ENCODE data around the gene CPSF4L.
A peak's percentile ranks its signal among the peaks of the same experiment; 100 is the strongest.

CPSF4L gene

DNA sequence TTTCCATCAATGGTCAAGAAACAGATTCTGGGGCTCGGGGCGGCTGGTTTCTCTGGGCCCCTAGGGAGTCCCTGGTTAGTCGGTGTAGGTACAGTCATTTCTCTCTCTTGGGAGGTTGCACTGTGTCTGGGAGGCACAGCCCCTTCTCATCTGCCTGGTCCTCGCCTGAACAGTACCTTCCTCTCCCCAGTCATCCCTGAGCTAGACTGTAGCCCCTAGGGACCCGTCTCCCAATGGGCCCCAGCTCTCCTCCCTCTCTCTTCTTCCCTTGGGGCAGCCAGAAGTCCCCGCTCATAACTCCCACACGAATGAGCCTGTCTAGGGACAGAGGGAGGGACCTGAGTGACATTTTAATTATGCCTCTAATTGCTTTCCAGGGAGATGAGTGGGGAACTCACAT is 20.2 kb upstream of the CPSF4L start:
- no peak for DNase-seq (ENCODE audit: low spot score)
- no peak for TF ChIP-seq CTCF (conservative IDR thresholded peaks at IDR 0.05; ENCODE audit: low read depth)
- ChIA-PET POLR2A (ENCODE audit: low non-redundant PET) (no interaction called here), CTCF (interaction anchor here (0.6 to 1.1 kb wide), 2 partner anchors 15 to 24 kb away, joined by 4 read pairs; no protein-coding TSS in a partner anchor)
- H3K27ac ChIP-seq, result peak overlapping the region; percentile 39

DNA sequence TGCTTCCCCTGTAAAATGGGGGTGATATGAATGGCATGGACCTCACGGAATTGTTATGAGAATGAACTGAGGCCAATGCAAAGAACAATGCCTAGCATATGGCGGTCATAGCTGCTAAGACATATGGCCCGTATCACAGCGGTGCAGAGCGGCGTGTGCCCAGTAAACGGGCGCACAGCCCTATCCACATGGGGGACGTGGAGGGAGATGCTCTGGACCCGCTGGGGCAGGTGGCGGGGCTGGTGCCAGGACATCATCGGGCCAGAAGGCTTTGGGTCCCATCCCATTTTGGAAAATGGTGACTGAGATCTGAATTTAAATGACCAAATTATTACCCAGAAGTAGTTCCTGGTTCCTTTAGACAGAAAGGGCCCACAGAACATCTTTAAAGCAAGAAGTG is 18.5 kb upstream of the CPSF4L start:
- TF ChIP-seq CTCF (conservative IDR thresholded peaks at IDR 0.05; ENCODE audit: low read depth), result no peak
- POLR2A ChIA-PET (ENCODE audit: low non-redundant PET), result interaction anchor here (0.5 kb wide), 1 partner anchor 27 kb away, joined by 3 read pairs; no protein-coding TSS in a partner anchor
- peak overlapping the region; percentile 68 for H3K27ac ChIP-seq
- CTCF ChIA-PET, result no interaction called here
- no peak for DNase-seq (ENCODE audit: low spot score)

DNA sequence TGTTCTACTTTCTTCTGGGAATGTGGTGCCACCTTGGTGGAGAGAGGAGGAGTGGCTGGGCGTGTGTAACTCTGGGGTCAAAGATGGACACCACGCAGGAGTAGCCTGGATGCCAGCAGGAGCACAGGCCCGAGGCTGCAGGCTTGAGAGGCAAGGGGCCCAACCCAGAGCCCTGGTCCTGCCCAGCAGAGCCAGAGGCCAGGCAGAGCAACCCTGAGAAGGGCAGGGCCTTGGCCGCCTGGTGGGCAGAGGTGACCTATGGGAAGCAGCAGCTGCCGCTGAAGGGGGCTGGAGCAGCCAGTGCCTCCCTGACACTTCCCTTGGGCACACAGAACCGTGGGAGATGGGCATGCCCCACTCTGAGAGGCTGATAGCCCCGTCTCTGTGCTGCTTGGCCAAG is 18.0 kb upstream of the CPSF4L start:
- CTCF ChIA-PET, result no interaction called here

GRCh38 chr17:73278465-73279453 is 17.1 kb upstream of the CPSF4L start:
- DNase-seq (ENCODE audit: low spot score), result no peak
- TF ChIP-seq CTCF (conservative IDR thresholded peaks at IDR 0.05; ENCODE audit: low read depth), result no peak
- POLR2A ChIA-PET (ENCODE audit: low non-redundant PET), result no interaction called here
- peak overlapping the region; percentile 68 for H3K27ac ChIP-seq
- CTCF ChIA-PET, result interaction anchor here (0.9 to 1.3 kb wide), 2 partner anchors 23 to 33 kb away, joined by 3 read pairs; partner anchors contain the start of gene CDC42EP4

More for the DNA sequence above, 18.0 kb upstream of the CPSF4L start:
- peak overlapping the region; percentile 68 for H3K27ac ChIP-seq
- POLR2A ChIA-PET (ENCODE audit: low non-redundant PET), result no interaction called here
- DNase-seq (ENCODE audit: low spot score), result no peak
- no peak for TF ChIP-seq CTCF (conservative IDR thresholded peaks at IDR 0.05; ENCODE audit: low read depth)

GRCh38 chr17:73278049-73278464 is 16.4 kb upstream of the CPSF4L start:
- DNase-seq (ENCODE audit: low spot score), result no peak
- ChIA-PET CTCF (interaction anchor here (0.9 to 1.3 kb wide), 2 partner anchors 23 to 34 kb away, joined by 3 read pairs; partner anchors contain the start of gene CDC42EP4), POLR2A (ENCODE audit: low non-redundant PET) (no interaction called here)
- no peak for TF ChIP-seq CTCF (conservative IDR thresholded peaks at IDR 0.05; ENCODE audit: low read depth)
- peak overlapping the region; percentile 68 for H3K27ac ChIP-seq

DNA sequence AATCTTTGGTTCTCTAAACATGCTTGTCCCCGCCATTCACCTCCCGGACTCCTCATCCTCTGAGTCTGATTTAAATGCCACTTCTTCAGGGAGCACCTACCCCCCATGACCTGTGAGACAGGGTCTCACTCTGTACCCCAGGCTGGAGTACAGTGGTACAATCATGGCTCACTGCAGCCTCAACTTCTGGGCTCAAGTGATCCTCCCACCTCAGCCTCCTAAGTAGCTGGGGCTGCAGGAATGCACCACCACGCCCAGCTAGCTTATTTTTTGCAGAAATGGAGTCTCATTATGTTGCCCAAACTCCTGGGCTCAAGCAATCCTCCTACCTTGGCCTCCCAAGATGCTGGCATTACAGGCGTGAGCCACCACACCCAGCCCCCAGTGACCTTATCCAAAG is 12.8 kb upstream of the CPSF4L start:
- TF ChIP-seq CTCF (conservative IDR thresholded peaks at IDR 0.05; ENCODE audit: low read depth), result no peak
- no peak overlapping the region for H3K27ac ChIP-seq
- CTCF ChIA-PET, result interaction anchor here (0.6 kb wide), 2 partner anchors 37 to 777 kb away, joined by 3 to 4 read pairs; no protein-coding TSS in a partner anchor
- DNase-seq (ENCODE audit: low spot score), result no peak
- POLR2A ChIA-PET (ENCODE audit: low non-redundant PET), result no interaction called here
